K562 (cell line): ENCODE results near the gene SPOCK3. TPM values are rescaled to one million over a fixed set of nuclear protein-coding genes. Genes with fewer than 3 reads are reported as not detected.

ENCODE experiments used
- ATAC-seq: fragments of 200-7000 bp; cut with Tn5 transposase; 3 replicates; pipeline ENCODE4 v1.9.1; 2020; ENCODE audit warnings: moderate library complexity
- Bru-seq: library from RNA; stranded (reverse); fragments of 400-500 nt; gene quantifications from one replicate; lab custom pipeline; 2021; lab: Mats Ljungman, UMichigan
- BruChase-seq, 2 experiments: library from RNA; stranded (reverse); fragments of 400-500 nt; gene quantifications; one replicate each; lab custom pipeline; 2021; lab: Mats Ljungman, UMichigan
- BruUV-seq: library from RNA; stranded (reverse); fragments of 400-500 nt; replicated peaks from 2 replicates; lab custom pipeline; 2021; lab: Mats Ljungman, UMichigan
- CTCF ChIA-PET: fragments of 300-600 bp; formaldehyde crosslinking; extraction: SDS; loops from one replicate; lab custom pipeline; 2021; ENCODE audit warnings: low intra/inter-chr PET ratio; lab: Yijun Ruan, JAX
- POLR2A ChIA-PET: fragments of 300-600, 350-650 bp; sonication (Branson Sonifier 250); formaldehyde crosslinking; extraction: SDS; loops from one replicate; lab custom pipeline; 2021; ENCODE audit warnings: antibody characterized with exemption, inconsistent platforms; lab: Yijun Ruan, JAX
- DNase-seq, 4 experiments: peaks; one replicate each; pipeline versions ENCODE4 v3.0.0 to v3.0.0-alpha.2; 2011 to 2018; ENCODE audit warnings: low spot score in 3 of 4, mixed read lengths in 3 of 4; ENCODE audit errors: extremely low read depth in 1 of 4
- FAIRE-seq: peaks from 2 replicates; lab custom pipeline; 2011; peaks lifted over from hg19 to GRCh38; lab: Jason Lieb, UNC
- H2AFZ ChIP-seq: 2 replicates; pipeline ENCODE4 v1.6.0; 2011; ENCODE audit warnings: low read depth, low read length, control low read depth, inconsistent platforms
- H3K27ac ChIP-seq: fragments of 200-600 bp; 3 replicates; pipeline ENCODE4 v1.8.0; 2011; ENCODE audit warnings: low read depth, mild to moderate bottlenecking, control low read depth, inconsistent platforms, low read length, moderate library complexity, mixed read lengths; ENCODE audit errors: extremely low read depth
- H3K27me3 ChIP-seq, 2 experiments: fragments of 300-600 bp in 1 of 2; 2 replicates in 1 of 2; 3 replicates in 1 of 2; pipeline versions ENCODE4 v1.6.0 to v1.8.0; 2011; ENCODE audit warnings: inconsistent platforms in 2 of 2, low read length in 2 of 2, mild to moderate bottlenecking in 1 of 2, mixed read lengths in 1 of 2, moderate library complexity in 1 of 2; ENCODE audit not compliant: control insufficient read depth in 2 of 2, insufficient read depth in 2 of 2
- H3K36me3 ChIP-seq: fragments of 300-600 bp; 3 replicates; pipeline ENCODE4 v1.8.0; 2011; ENCODE audit warnings: mild to moderate bottlenecking, low read length, inconsistent platforms; ENCODE audit not compliant: control insufficient read depth, insufficient read depth
- H3K4me1 ChIP-seq, 2 experiments: fragments of 200-600 bp in 1 of 2; replicated peaks in 1 of 2; 2 replicates in 1 of 2; 3 replicates in 1 of 2; pipeline versions ENCODE4 v1.5.1 to v1.8.0; 2011; ENCODE audit warnings: inconsistent platforms in 2 of 2, low read length in 2 of 2, mild to moderate bottlenecking in 1 of 2, mixed read lengths in 1 of 2, moderate library complexity in 1 of 2; ENCODE audit not compliant: control insufficient read depth in 2 of 2, insufficient read depth in 2 of 2
- H3K4me2 ChIP-seq: 2 replicates; pipeline ENCODE4 v1.6.1; 2011; ENCODE audit warnings: low read length, control low read depth, inconsistent platforms, mixed read lengths; ENCODE audit not compliant: insufficient read depth
- H3K4me3 ChIP-seq: fragments of 200-600 bp; sonication (generic), shearing (Covaris generic); 2 replicates; pipeline ENCODE4 v1.5.1; 2016; ENCODE audit warnings: control low read depth, inconsistent platforms
- H3K79me2 ChIP-seq: fragments of 200-600 bp; 3 replicates; pipeline ENCODE4 v1.8.0; 2011; ENCODE audit warnings: low read length, inconsistent platforms; ENCODE audit not compliant: control insufficient read depth, insufficient read depth
- H3K9ac ChIP-seq, 2 experiments: 2 replicates each; pipeline versions ENCODE4 v1.6.0 to v1.6.1; 2011; ENCODE audit warnings: low read depth in 2 of 2, low read length in 2 of 2, control low read depth in 1 of 2, inconsistent platforms in 1 of 2, mild to moderate bottlenecking in 1 of 2, mixed read lengths in 1 of 2; ENCODE audit not compliant: insufficient read depth in 1 of 2
- H3K9me1 ChIP-seq: one replicate; pipeline ENCODE4 v1.6.0; 2011; ENCODE audit warnings: inconsistent platforms, mild to moderate bottlenecking, low read length, moderate library complexity; ENCODE audit not compliant: control insufficient read depth, insufficient read depth
- H3K9me3 ChIP-seq: replicated peaks from 2 replicates; pipeline ENCODE4 v1.5.1; 2011; ENCODE audit warnings: low read depth, low read length, inconsistent platforms; ENCODE audit not compliant: control insufficient read depth, insufficient read depth
- H4K20me1 ChIP-seq: replicated peaks from 2 replicates; pipeline ENCODE4 v1.6.1; 2011; ENCODE audit warnings: low read length, inconsistent platforms, mixed read lengths; ENCODE audit not compliant: control insufficient read depth, insufficient read depth
- POLR2B ChIP-seq: fragments of 450-650 bp; IDR thresholded peaks from 2 replicates; pipeline ENCODE4 v1.6.1; 2018; ENCODE audit warnings: low read depth; ENCODE audit not compliant: partially characterized antibody
- ZNF57 ChIP-seq: fragments of 450-650 bp; formaldehyde crosslinking; IDR thresholded peaks from 2 replicates; pipeline ENCODE4 v1.4.0; 2020; ENCODE audit warnings: mild to moderate bottlenecking, moderate library complexity
- WGBS: fragments of 100-300 bp; shearing (Covaris generic); methylation state at CpG from one replicate; pipeline ENCODE4 v1.1.6; 2016; ENCODE audit warnings: low coverage, mixed read lengths; ENCODE audit not compliant: insufficient coverage; ENCODE audit errors: missing lambda C conversion rate; 5-methylcytosine and 5-hydroxymethylcytosine counted together
- in situ Hi-C: fragments of 300-500 bp; cut with MboI; formaldehyde crosslinking; loops from 4 replicates; pipeline ENCODE4 v1.15.0; 2018; ENCODE audit warnings: inconsistent platforms, mixed read lengths
- intact Hi-C: fragments of 100-400 bp; cut with micrococcal nuclease; formaldehyde crosslinking; loops from 2 replicates; pipeline ENCODE4 v1.14.2; 2022
- long read RNA-seq, 3 experiments: library from polyadenylated mRNA in 2 of 3; library from RNA in 1 of 3; unstranded in 2 of 3; stranded (forward) in 1 of 3; transcript quantifications; one replicate each; pipeline ENCODE4 v2.0.0, GENCODE V29; 2019 to 2022
- polyA minus RNA-seq, 3 experiments: library from RNA; depleted of rRNA, polyadenylated mRNA; stranded (reverse); fragments of >200 nt; gene quantifications; 2 replicates each; pipeline ENCODE4 v1.2.3, GENCODE V29; 2011
- polyA plus RNA-seq, 8 experiments: library from polyadenylated mRNA; depleted of rRNA in 4 of 8; stranded (reverse) in 5 of 8; unstranded in 3 of 8; fragments of >200 nt; fragmentation: Nextera tagmentation in 2 of 8; fragmentation: Illumina TruSeq in 1 of 8; extraction: Ambion mirVana in 2 of 8; extraction: Trizol in 1 of 8; gene quantifications; 2 replicates each; pipeline versions ENCODE4 v1.2.1 to v1.2.3, GENCODE V29; 2011 to 2014; ENCODE audit warnings: inconsistent platforms in 1 of 8, missing spikeins in 1 of 8
- total RNA-seq, 7 experiments: library from RNA; depleted of rRNA in 6 of 7; stranded (reverse); fragments of >200 nt in 6 of 7; fragmentation: Illumina TruSeq in 2 of 7; extraction: Trizol in 2 of 7; gene quantifications; 2 replicates each; pipeline versions ENCODE4 v1.2.1 to v1.2.3, GENCODE V29; 2011 to 2021; ENCODE audit warnings: low replicate concordance in 1 of 7
- TF ChIP-seq, protein P1 (sequence below): fragments of 450-650 bp; formaldehyde crosslinking; IDR thresholded peaks from 2 replicates; pipeline ENCODE4 v1.4.0; 2022; ENCODE audit warnings: missing genetic modification characterization
- TF ChIP-seq, protein P2 (sequence below): fragments of 150-350 bp; IDR thresholded peaks from 2 replicates; pipeline ENCODE4 v1.6.1; 2014; ENCODE audit warnings: low read depth, mild to moderate bottlenecking, low read length, borderline replicate concordance

The SPOCK3 gene
- not detected in 2 replicates for total RNA-seq (2011; cell fraction: chromatin; rRNA removed; ENCODE audit: low replicate concordance)
- not detected in 2 replicates for total RNA-seq (2011; cell fraction: nucleolus; rRNA removed)
- total RNA-seq (2011; cell fraction: nucleoplasm; rRNA removed) = not detected in 2 replicates
- not detected in 2 replicates for total RNA-seq (2014; rRNA removed)
- total RNA-seq (2014; rRNA removed; fragmentation: Illumina TruSeq; extraction: Trizol) = not detected in 2 replicates
- not detected in 2 replicates for total RNA-seq (2015; rRNA removed; fragmentation: Illumina TruSeq; extraction: Trizol)
- not detected in 2 replicates for total RNA-seq (2021)
- polyA plus RNA-seq (2011; rRNA removed) = not detected in 2 replicates
- not detected in 2 replicates for polyA plus RNA-seq (2011; cell fraction: cytosol; rRNA removed)
- polyA plus RNA-seq (2011; cell fraction: nucleus; rRNA removed) = not detected in 2 replicates
- polyA plus RNA-seq (2012) = not detected in 2 replicates
- not detected in 2 replicates for polyA plus RNA-seq (2014; fragmentation: Illumina TruSeq; extraction: Trizol)
- not detected for polyA plus RNA-seq (2014; fragmentation: Nextera tagmentation; extraction: Ambion mirVana)
- not detected in 2 replicates for polyA plus RNA-seq (2014; rRNA removed)
- not detected in 2 replicates for polyA minus RNA-seq (2011; rRNA and poly(A)+ RNA removed)
- polyA minus RNA-seq (2011; cell fraction: cytosol; rRNA and poly(A)+ RNA removed) = not detected in 2 replicates
- not detected in 2 replicates for polyA minus RNA-seq (2011; cell fraction: nucleus; rRNA and poly(A)+ RNA removed)
- percentile 1 among the genes with signal in this experiment for Bru-seq, nascent RNA
- percentile 2 among the genes with signal in this experiment for BruChase-seq, experiment 1, labeled RNA remaining after a 2-hour chase
- percentile 1 among the genes with signal in this experiment for BruChase-seq, experiment 2, labeled RNA remaining after a 6-hour chase
- long read RNA-seq, experiment 1, partial matches to known transcripts = 0 of 1 reads
- long read RNA-seq, experiment 1, other reads (novel, unspliced or antisense) = 1 of 1 reads
- long read RNA-seq, experiment 2 = 0 reads
- long read RNA-seq, experiment 3 = 0 reads

DNA sequence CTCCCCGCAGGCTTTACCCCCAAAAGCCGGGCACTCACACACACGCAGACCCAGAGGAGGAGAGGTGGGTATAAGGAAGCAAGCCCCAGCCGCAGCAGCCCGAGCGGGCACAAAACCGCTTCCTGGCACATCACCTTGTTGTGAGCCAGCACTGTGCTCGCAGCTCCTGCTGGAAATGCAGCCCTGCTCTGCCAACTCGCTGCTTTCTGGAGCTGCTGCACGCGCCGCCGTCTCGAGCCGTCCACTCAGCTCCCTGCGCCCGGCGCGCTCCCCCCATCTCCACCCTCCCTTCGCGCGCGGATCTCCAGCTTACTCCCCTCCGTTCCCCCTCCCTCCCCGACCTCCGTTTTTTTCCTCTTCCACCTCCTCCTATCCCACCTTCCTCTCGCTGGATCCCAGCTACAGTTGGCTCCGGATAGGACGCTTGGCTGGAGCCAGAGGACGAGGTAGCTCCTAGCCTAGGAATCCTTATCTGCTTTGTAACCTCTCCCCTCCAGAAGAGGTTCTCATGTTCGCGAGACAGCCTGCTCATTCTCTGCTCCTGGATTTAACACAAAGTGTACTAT, at the start of gene SPOCK3:
TSS of gene SPOCK3 (minus strand) at position 179 of the 566 bp plus-strand sequence.
- Histone ChIP-seq H3K4me2 (no peak within 1 kb of the TSS), H3K9me3 (no peaks in the 10 kb centered on the region), H3K79me2 (no peaks in the 10 kb centered on the region), H3K27me3 (no peaks in the 10 kb centered on the region), H3K36me3 (no peaks in the 10 kb centered on the region), H3K9me1 (no peaks in the 10 kb centered on the region), H2AFZ (no peak within 1 kb of the TSS), H3K27ac (no peak within 1 kb of the TSS), H4K20me1 (no peaks in the 10 kb centered on the region), H3K4me1 (no peaks in the 10 kb centered on the region), H3K9ac (no peak within 1 kb of the TSS), H3K4me3 (no peak within 1 kb of the TSS)
- TF ChIP-seq, protein P1, sequence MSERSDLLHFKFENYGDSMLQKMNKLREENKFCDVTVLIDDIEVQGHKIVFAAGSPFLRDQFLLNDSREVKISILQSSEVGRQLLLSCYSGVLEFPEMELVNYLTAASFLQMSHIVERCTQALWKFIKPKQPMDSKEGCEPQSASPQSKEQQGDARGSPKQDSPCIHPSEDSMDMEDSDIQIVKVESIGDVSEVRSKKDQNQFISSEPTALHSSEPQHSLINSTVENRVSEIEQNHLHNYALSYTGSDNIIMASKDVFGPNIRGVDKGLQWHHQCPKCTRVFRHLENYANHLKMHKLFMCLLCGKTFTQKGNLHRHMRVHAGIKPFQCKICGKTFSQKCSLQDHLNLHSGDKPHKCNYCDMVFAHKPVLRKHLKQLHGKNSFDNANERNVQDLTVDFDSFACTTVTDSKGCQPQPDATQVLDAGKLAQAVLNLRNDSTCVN (CRISPR knock-in tag) = no peak
- TF ChIP-seq, protein P2, sequence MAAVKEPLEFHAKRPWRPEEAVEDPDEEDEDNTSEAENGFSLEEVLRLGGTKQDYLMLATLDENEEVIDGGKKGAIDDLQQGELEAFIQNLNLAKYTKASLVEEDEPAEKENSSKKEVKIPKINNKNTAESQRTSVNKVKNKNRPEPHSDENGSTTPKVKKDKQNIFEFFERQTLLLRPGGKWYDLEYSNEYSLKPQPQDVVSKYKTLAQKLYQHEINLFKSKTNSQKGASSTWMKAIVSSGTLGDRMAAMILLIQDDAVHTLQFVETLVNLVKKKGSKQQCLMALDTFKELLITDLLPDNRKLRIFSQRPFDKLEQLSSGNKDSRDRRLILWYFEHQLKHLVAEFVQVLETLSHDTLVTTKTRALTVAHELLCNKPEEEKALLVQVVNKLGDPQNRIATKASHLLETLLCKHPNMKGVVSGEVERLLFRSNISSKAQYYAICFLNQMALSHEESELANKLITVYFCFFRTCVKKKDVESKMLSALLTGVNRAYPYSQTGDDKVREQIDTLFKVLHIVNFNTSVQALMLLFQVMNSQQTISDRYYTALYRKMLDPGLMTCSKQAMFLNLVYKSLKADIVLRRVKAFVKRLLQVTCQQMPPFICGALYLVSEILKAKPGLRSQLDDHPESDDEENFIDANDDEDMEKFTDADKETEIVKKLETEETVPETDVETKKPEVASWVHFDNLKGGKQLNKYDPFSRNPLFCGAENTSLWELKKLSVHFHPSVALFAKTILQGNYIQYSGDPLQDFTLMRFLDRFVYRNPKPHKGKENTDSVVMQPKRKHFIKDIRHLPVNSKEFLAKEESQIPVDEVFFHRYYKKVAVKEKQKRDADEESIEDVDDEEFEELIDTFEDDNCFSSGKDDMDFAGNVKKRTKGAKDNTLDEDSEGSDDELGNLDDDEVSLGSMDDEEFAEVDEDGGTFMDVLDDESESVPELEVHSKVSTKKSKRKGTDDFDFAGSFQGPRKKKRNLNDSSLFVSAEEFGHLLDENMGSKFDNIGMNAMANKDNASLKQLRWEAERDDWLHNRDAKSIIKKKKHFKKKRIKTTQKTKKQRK = no peak
- TF ChIP-seq ZNF57 (CRISPR knock-in tag) = no peak
- no peak for TF ChIP-seq POLR2B
- DNase-seq (no peak), FAIRE-seq (no peak), ATAC-seq (no peak)
- BruUV-seq = no TSS peak
- ChIA-PET POLR2A (interaction anchor here (0.7 kb wide), 1 partner anchor 25 kb away, joined by 3 read pairs; no protein-coding TSS in a partner anchor), CTCF (no interaction called here)
- in situ Hi-C loops (no loop called here), intact Hi-C loops (no loop called here)
- 1% methylated on average over 14 of the region's 32 CpGs for WGBS
